Measurements from ENCODE around the gene ITGAL. TPM values are rescaled to one million over a fixed set of nuclear protein-coding genes. Genes with fewer than 3 reads are reported as not detected.
A peak's percentile ranks its signal among the peaks of the same experiment; 100 is the strongest.
"Not testable (repeated sequence)": the region's sequence is repeated elsewhere in the genome, so short reads cannot be mapped to it uniquely, and the experiment has no call there.

ITGAL gene
- total RNA-seq, 1 donor from 2014 or later = not detected

DNA sequence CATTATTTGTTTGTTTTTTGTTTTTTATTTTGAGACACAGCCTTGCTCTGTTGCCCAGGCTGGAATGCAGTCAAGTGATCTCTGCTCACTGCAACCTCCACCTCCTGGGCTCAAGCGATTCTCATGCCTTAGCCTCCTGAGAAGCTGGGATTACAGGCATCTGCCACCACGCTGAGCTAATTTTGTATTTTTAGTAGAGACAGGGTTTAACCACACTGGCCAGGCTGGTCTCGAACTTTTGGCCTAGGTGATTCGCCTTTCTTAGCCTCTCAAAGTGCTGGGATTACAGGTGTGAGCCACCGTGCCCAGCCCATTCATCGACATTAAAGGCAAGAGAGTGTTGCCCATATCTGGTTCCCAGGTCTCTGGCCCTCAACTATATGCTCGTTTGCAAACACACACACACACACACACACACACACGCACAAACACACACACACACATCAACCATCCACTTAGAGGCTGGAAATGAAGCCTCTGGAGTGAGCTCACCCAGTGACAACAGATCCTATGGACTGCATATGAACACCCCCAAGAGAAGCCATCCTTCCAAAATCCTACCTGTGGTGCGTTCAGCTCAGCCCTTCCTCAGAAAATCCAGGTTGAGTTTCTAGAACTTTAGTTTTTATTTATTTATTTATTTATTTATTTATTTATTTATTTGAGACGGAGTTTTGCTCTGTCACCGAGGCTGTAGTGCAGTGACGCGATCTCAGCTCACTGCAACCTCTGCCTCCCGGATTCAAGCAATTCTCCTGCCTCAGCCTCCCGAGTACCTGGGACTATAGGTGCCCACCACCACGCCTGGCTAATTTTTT lies 14.6 kb upstream of the ITGAL start:
- no peak for DNase-seq (ENCODE audit: low read depth)

GRCh38 chr16:30458561-30459394 lies 13.8 kb upstream of the ITGAL start:
- DNase-seq (ENCODE audit: low read depth) = no peak

GRCh38 chr16:30459456-30459855 lies 13.1 kb upstream of the ITGAL start:
- DNase-seq (ENCODE audit: low read depth) = no peak

- not testable (repeated sequence) for DNase-seq (ENCODE audit: low read depth)
Observed at GRCh38 chr16:30461426-30461825, 11.1 kb upstream of the ITGAL start.

DNA sequence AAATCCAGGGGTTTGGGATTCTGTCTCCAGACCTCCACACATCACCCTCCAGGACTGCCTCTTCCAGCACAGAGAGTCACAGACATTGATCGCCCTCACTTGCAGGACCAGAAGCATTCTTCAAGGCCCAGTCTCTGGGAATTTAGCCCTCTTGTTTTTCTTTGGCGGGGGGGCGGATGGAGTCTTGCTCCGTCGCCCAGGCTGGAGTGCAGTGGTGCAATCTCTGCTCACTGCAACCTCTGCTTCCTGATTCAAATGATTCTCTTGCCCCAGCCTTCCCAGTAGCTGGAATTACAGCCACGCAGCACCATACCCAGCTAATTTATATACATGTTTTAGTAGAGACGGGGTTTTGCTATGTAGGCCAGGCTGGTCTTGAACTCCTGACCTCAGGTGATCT lies 8.5 kb upstream of the ITGAL start:
- DNase-seq (ENCODE audit: low read depth) = no peak

DNA sequence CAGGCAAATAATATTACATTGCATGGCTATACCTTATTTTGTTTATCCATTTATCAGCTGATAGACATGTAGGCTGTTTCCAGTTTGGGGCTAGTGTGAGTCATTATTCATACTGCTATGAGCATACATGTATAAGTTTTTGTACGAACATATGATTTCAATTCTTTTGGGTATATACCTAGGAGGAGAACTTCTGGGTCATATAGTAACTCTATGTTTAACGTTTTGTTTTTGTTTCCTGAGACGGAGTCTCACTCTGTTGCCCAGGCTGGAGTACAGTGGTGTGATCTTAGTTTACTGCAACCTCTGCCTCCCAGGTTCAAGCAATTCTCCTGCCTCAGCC lies 2.4 kb upstream of the ITGAL start:
- DNase-seq (ENCODE audit: low read depth) = no peak

DNA sequence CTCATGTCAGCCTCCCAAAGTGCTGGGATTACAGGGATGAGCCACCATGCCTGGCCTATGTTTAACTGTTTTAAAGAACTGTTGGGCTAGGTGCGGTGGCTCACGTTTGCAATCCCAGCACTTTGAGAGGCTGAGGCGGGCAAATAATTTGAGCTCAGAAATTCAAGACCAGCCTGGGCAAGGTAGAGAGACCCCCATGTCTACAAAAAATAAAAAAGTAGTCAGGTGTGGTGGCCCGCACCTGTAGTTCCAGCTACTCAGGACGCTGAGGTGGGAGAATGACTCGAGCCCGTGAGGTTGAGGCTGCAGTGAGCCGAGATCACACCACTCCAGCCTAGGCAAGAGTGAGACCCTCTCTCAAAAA lies 1.9 kb upstream of the ITGAL start:
- no peak for DNase-seq (ENCODE audit: low read depth)

DNA sequence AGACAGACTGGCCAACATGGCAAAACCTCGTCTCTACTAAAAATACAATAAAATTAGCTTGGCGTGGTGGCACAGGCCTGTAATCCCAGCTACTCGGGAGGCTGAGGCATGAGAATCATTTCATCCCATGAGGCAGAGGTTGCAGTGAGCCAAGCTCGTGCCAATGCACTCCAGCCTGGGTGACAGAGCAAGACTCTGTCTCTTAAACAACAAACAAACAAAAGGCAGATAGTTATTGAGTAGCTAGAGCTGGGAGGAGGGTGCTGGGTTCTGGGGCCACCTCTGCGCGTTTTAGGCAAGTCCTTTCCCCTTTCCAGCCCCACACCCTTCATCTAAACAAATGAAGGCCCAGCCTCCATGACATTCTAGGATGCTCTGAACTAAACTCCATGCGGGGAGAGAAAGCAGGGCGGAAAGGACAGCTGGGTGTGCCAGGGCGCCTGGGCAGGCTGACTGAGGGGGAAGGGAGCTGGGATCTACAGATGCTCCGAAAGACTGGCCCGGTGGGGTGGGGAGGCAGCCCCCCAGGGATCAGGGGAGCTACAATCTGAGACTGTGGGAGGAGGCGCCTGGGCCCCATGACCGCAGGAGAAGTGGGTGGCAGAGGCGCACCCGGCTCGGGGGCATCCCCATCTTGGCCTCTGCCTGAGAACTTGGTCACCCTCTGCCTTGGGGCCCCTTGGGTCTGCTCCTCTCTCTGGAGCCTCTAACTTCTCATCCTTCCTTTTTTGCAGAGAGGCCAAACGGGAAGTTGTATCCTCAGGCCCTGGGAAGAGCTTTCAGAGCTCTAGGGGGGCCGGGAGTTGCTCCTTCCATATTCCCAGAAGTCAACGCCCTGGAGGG lies 910 bp downstream of the ITGAL start:
- no peak for DNase-seq (ENCODE audit: low read depth)

DNA sequence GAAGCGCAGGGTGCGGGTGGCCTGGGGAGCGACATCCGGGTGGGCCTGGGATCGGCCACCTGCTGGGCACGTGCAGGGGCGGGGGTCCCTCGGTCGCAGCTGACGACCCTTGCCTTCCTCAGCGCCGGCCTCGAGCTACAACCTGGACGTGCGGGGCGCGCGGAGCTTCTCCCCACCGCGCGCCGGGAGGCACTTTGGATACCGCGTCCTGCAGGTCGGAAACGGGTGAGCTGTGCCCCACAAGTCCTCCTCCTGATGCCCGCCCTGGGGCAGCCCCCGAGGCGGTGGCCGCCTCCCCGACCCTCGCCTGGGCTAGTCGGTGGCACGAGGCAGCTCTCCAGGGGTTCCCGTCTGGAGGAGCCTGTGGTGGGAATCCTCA lies 1.5 kb downstream of the ITGAL start:
- DNase-seq (ENCODE audit: low read depth) = no peak

GRCh38 chr16:30474684-30475083 lies 2.1 kb downstream of the ITGAL start:
- no peak for DNase-seq (ENCODE audit: low read depth)

DNA sequence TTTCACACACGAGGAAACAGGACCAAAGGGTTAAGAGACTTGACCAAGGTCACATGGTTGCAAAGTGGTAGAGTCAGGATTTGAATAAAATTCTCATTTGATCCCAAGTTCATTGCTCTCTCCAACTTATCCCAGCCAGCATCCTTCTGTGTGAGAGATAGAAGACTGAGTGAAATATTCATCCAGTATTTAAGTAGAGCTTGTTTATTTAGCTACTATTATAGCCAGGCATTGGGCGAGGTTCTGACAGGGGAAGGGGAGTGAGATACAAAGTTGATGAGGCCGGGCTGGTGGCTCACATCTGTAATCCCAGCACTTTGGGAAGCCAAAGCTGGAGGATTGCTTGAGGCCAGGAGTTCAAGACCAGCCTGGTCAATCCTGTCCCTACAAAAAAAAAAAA lies 4.4 kb downstream of the ITGAL start:
- DNase-seq (ENCODE audit: low read depth) = no peak

- DNase-seq (ENCODE audit: low read depth) = not testable (repeated sequence)
Observed at GRCh38 chr16:30477773-30478172, 5.2 kb downstream of the ITGAL start.

DNA sequence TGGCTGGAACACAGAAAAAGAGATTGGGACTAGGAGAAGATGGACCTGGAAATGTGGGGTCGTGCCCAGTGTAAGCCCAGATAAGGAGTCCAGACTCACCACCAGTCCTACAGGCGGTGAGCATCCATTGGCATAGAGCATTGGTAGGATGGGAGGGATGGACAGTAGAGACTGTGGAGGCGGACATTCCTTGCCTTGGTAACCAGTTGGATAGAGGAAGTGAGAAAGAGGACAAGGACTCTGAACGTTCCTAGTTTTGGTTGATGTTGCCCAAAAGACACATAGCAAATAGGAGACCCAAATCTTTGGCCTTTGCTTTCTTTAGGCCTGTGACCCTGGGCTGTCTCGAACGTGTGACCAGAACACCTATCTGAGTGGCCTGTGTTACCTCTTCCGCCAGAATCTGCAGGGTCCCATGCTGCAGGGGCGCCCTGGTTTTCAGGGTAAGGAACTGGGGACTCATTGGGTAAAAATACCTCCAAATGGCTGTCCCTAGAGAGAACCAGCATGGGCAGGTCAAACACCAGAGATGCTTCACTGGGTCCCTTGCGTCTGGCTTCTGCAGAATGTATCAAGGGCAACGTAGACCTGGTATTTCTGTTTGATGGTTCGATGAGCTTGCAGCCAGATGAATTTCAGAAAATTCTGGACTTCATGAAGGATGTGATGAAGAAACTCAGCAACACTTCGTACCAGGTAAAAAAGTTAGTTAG lies 6.4 kb downstream of the ITGAL start:
- DNase-seq (ENCODE audit: low read depth) = no peak

DNA sequence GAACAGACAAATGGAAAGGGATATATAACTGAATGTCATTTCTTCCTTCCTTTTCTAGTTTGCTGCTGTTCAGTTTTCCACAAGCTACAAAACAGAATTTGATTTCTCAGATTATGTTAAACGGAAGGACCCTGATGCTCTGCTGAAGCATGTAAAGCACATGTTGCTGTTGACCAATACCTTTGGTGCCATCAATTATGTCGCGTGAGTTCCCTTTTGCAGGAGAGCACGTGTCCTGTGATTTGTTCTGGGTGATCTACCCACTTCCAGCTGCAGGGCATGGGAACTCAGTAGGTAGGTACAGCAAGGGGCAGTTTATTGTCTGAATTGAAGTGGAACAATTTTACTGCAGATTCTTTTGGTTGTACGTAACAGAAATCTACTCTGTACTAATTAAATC lies 8.8 kb downstream of the ITGAL start:
- DNase-seq (ENCODE audit: low read depth) = no peak

GRCh38 chr16:30482366-30482765 lies 9.8 kb downstream of the ITGAL start:
- DNase-seq (ENCODE audit: low read depth) = no peak

- DNase-seq (ENCODE audit: low read depth) = no peak
Observed at GRCh38 chr16:30484887-30485286, 12.3 kb downstream of the ITGAL start.

GRCh38 chr16:30485818-30486436 lies 13.4 kb downstream of the ITGAL start:
- no peak for DNase-seq (ENCODE audit: low read depth)

- peak; percentile 34 for DNase-seq (ENCODE audit: low read depth)
Observed at GRCh38 chr16:30488764-30489605, 16.4 kb downstream of the ITGAL start.

GRCh38 chr16:30490210-30490609 lies 17.7 kb downstream of the ITGAL start:
- no peak for DNase-seq (ENCODE audit: low read depth)

DNA sequence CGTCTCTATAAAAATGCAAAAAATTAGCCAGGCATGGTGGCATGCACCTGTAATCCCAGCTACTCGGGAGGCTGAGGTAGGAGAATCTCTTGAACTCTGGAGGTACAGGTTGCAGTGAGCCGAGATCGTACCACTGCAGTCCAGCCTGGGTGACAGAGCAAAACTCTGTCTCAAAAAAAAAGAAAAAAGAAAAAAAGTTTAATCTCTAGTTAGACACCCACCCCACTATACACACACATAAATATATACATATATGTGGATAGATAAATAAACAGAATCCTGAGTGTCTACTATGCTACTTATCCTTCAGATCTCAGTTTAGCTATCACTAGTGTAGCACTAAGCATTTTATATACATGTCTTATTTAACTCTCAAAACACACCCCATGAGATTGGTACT lies 18.7 kb downstream of the ITGAL start:
- DNase-seq (ENCODE audit: low read depth) = no peak

All from renal cortical epithelial cell (primary cell).